ENCODE measurements around the gene IFNGR2. TPM values are rescaled to one million over a fixed set of nuclear protein-coding genes. Genes with fewer than 3 reads are reported as not detected.
"Not testable (repeated sequence)": the region's sequence is repeated elsewhere in the genome, so short reads cannot be mapped to it uniquely, and the experiment has no call there.

The IFNGR2 gene
- total RNA-seq, 1 donor from 2014 or later, result 32.1 TPM

DNA sequence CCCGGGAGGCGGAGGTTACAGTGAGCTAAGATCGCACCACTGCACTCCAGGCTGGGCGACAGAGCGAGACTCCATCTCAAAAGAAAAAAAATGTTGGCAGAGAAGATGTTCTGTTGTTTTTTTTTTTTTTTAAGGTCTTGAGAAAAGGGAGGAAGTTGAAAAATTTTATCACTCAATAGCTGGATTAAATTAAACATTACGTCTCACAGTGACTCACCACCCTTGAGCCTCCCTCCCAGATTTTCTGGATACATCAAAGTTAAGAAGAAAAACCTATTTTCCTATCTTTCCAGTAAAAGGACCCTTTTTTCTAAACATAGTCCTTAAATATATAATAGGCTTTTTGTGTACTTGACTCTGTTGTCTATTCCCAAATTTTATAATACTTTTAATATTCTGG, 42.9 kb upstream of the IFNGR2 start:
- no peak for DNase-seq (ENCODE audit: low spot score)
- Mint-ChIP-seq H3K27me3 (ENCODE audit: unreplicated experiment) (no peaks in the 10 kb centered on the region), H3K27ac (ENCODE audit: unreplicated experiment) (no peak overlapping the region), H3K36me3 (ENCODE audit: low read depth, unreplicated experiment) (peaks cover 16% of the 10 kb centered on the region), H3K4me3 (ENCODE audit: unreplicated experiment) (no peak overlapping the region), H3K9me3 (ENCODE audit: unreplicated experiment) (no peaks in the 10 kb centered on the region), H3K4me1 (ENCODE audit: unreplicated experiment) (peaks cover 16% of the 10 kb centered on the region)
- TF ChIP-seq, protein P1, sequence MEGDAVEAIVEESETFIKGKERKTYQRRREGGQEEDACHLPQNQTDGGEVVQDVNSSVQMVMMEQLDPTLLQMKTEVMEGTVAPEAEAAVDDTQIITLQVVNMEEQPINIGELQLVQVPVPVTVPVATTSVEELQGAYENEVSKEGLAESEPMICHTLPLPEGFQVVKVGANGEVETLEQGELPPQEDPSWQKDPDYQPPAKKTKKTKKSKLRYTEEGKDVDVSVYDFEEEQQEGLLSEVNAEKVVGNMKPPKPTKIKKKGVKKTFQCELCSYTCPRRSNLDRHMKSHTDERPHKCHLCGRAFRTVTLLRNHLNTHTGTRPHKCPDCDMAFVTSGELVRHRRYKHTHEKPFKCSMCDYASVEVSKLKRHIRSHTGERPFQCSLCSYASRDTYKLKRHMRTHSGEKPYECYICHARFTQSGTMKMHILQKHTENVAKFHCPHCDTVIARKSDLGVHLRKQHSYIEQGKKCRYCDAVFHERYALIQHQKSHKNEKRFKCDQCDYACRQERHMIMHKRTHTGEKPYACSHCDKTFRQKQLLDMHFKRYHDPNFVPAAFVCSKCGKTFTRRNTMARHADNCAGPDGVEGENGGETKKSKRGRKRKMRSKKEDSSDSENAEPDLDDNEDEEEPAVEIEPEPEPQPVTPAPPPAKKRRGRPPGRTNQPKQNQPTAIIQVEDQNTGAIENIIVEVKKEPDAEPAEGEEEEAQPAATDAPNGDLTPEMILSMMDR (IDR thresholded peaks at IDR 0.05; ENCODE audit: unreplicated experiment), result no peak

DNA sequence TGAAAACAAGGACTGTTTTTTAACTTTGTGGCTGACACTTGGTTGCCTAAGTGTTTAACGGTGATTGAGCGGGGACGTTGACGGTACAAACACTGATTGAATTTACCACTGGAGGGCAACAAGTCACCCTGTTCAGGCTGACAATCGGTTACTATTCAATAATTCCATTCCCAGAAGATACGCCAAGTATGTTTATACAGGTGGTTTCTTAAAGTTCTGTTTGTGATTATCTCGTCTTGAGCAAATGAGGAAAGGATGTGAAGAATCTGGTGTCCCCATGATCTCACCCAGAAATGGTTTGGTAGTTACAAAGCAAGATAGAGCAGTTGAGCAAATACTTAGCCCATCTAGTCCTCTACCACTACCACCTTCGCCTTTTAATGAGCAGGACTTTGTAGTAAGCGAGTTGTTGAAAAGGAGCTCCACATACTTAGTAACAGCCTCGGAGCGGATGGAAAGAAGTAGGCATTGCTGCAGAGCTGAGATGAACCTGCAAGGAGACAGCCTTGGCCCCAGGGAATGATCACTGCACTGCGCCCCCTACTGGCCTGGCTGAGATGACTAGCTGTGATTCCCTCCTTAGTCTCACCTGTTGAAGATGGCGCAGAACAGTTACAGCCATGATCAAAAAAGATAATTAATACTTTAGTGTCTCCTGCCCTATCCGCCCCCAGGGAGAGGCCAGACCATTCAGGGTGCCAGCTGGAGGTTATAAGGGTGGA, 42.2 kb upstream of the IFNGR2 start:
- H3K4me3 Mint-ChIP-seq (ENCODE audit: unreplicated experiment), result peak overlapping the region; percentile 52
- TF ChIP-seq, protein P1 (IDR thresholded peaks at IDR 0.05; ENCODE audit: unreplicated experiment), result peak; percentile 91
- H3K9me3 Mint-ChIP-seq (ENCODE audit: unreplicated experiment), result no peaks in the 10 kb centered on the region
- peaks cover 16% of the 10 kb centered on the region for H3K4me1 Mint-ChIP-seq (ENCODE audit: unreplicated experiment)
- DNase-seq (ENCODE audit: low spot score), result peak; percentile 82
- no peaks in the 10 kb centered on the region for H3K27me3 Mint-ChIP-seq (ENCODE audit: unreplicated experiment)
- peak overlapping the region; percentile 76 for H3K27ac Mint-ChIP-seq (ENCODE audit: unreplicated experiment)
- peaks cover 12% of the 10 kb centered on the region for H3K36me3 Mint-ChIP-seq (ENCODE audit: low read depth, unreplicated experiment)

DNA sequence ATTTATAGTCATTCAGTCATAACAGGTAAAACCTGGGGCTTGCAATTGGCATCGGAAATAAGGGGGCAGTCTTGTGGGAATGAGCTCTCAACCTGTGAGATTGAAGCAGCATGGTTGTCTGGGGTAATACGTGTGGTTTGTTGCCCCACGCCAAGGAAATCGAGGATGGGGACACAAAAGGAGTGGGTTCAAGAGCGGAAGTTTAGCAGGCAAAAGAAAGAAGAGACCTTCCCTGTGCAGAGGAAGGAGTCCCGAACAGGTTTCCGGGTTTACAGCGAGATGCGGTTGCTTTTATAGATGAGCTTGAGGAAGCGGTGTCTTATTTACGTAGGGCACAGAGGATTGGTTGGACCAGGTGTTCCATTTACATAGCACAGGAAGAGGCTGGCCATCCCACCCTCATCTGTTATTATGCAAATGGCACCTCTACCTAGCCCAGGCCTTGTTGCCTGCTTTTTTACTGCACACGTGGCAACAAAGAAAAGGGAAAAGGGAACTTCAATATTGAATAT, 41.1 kb upstream of the IFNGR2 start:
- Mint-ChIP-seq H3K27ac (ENCODE audit: unreplicated experiment) (peak overlapping the region; percentile 38), H3K36me3 (ENCODE audit: low read depth, unreplicated experiment) (peaks cover 6% of the 10 kb centered on the region), H3K4me1 (ENCODE audit: unreplicated experiment) (peaks cover 16% of the 10 kb centered on the region), H3K4me3 (ENCODE audit: unreplicated experiment) (no peak overlapping the region), H3K27me3 (ENCODE audit: unreplicated experiment) (no peaks in the 10 kb centered on the region), H3K9me3 (ENCODE audit: unreplicated experiment) (peaks cover 2% of the 10 kb centered on the region)
- TF ChIP-seq, protein P1 (IDR thresholded peaks at IDR 0.05; ENCODE audit: unreplicated experiment), result no peak
- DNase-seq (ENCODE audit: low spot score), result no peak

DNA sequence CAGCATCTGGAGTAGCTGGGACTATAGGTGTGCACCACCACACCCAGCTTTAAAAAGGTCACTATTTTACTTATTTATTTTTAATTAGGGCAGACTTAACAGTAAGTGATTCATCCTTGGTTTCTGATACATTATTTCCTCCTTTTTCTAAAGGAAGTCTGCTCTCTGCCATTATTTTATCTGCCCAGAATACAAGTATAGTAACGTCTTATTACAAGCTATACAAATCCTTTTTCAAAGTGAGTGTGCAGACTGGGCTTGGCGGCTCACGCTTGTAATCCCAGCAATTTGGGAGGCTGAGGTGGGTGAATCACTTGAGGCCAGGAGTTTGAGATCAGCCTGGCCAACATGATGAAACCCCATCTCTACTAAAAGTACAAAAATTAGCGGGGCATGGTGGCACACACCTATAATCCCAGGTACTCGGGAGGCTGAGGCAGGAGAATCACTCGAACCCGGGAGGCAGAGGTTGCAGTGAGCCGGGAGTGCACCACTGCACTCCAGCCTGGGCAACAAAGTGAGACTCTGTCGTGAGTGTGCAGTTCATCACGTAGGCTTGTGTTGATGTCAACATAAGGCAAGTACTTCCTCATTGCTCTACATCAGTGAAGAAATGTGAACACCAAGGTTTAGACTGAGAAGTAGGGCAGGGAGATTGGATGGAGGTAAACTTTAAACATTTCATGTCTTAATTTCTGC, 39.2 kb upstream of the IFNGR2 start:
- Mint-ChIP-seq H3K9me3 (ENCODE audit: unreplicated experiment) (peaks cover 17% of the 10 kb centered on the region), H3K4me1 (ENCODE audit: unreplicated experiment) (peaks cover 16% of the 10 kb centered on the region), H3K36me3 (ENCODE audit: low read depth, unreplicated experiment) (peaks cover 17% of the 10 kb centered on the region)
- H3K27ac Mint-ChIP-seq (ENCODE audit: unreplicated experiment); DNase-seq (ENCODE audit: low spot score); H3K27me3 Mint-ChIP-seq (ENCODE audit: unreplicated experiment); H3K4me3 Mint-ChIP-seq (ENCODE audit: unreplicated experiment): not testable (repeated sequence)

DNA sequence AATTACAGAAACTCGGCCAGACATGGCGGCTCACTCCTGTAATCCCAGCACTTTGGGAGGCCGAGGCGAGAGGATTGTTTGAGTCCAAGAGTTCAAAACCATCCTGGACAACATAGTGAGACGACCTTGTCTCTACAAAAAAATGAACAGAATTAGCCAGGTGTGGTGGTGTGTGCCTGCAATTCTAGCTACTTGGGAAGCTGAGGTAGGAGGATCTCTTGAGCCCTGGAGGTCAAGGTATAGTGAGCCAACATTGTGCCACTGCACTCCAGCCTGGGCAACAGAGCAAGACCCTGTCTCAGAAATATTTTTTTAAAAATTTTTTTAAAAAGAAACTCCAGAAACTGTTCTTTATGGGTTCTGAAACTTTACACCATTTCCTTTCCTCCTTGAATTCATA, 38.4 kb upstream of the IFNGR2 start:
- TF ChIP-seq, protein P1 (IDR thresholded peaks at IDR 0.05; ENCODE audit: unreplicated experiment), result no peak
- peaks cover 16% of the 10 kb centered on the region for H3K4me1 Mint-ChIP-seq (ENCODE audit: unreplicated experiment)
- peaks cover 17% of the 10 kb centered on the region for H3K36me3 Mint-ChIP-seq (ENCODE audit: low read depth, unreplicated experiment)
- no peak for DNase-seq (ENCODE audit: low spot score)
- H3K4me3 Mint-ChIP-seq (ENCODE audit: unreplicated experiment), result no peak overlapping the region
- peaks cover 17% of the 10 kb centered on the region for H3K9me3 Mint-ChIP-seq (ENCODE audit: unreplicated experiment)
- H3K27ac Mint-ChIP-seq (ENCODE audit: unreplicated experiment), result no peak overlapping the region
- H3K27me3 Mint-ChIP-seq (ENCODE audit: unreplicated experiment), result peaks cover 2% of the 10 kb centered on the region

Data from endothelial cell (in vitro differentiated cells).